Breast epithelium (tissue), 3 donors: ENCODE results near the gene RPL28.

Experiments used
- CTCF ChIP-seq, 3 donors: fragments of 450-650 bp; IDR thresholded peaks; one replicate each; pipeline ENCODE4 v1.5.1; 2016 to 2017; ENCODE audit warnings: antibody characterized with exemption in 3 of 3, mild to moderate bottlenecking in 3 of 3, moderate library complexity in 3 of 3
- POLR2A ChIP-seq: fragments of 450-650 bp; IDR thresholded peaks from one replicate; pipeline ENCODE4 v1.6.1; 2016; ENCODE audit warnings: antibody characterized with exemption, mild to moderate bottlenecking, moderate library complexity
- POLR2AphosphoS5 ChIP-seq, 3 donors: sonication (generic); formaldehyde crosslinking; IDR thresholded peaks; one replicate each; pipeline ENCODE4 v1.6.1; 2017; ENCODE audit warnings: antibody characterized with exemption in 3 of 3

- no peak for TF ChIP-seq CTCF (IDR thresholded peaks at IDR 0.05)
- TF ChIP-seq POLR2A, result no peak
- no peak for TF ChIP-seq POLR2AphosphoS5 (IDR thresholded peaks at IDR 0.05)
These were observed 7.4 kb downstream of the RPL28 start for GRCh38 chr19:55392820-55393761.
